ENCODE measurements around the gene CYB561. TPM values are rescaled to one million over a fixed set of nuclear protein-coding genes. Genes with fewer than 3 reads are reported as not detected.

CYB561 gene
- total RNA-seq, 2 experiments from 2014 or later: 29.1 to 32.0 TPM

- DNase-seq (no peak), ATAC-seq (ENCODE audit: low read depth) (no peak)
- no peaks in the 10 kb centered on the region for H3K36me3 Mint-ChIP-seq
- POLR2A ChIA-PET: interaction anchor here (0.6 kb wide), 1 partner anchor 49 kb away, joined by 3 read pairs; no protein-coding TSS in a partner anchor
- no peak overlapping the region for H3K27ac Mint-ChIP-seq
- H3K4me1 Mint-ChIP-seq: no peaks in the 10 kb centered on the region
- no peaks in the 10 kb centered on the region for H3K9me3 Mint-ChIP-seq
- peaks cover 4% of the 10 kb centered on the region for H3K27me3 Mint-ChIP-seq
- H3K4me3 Mint-ChIP-seq: no peak overlapping the region
Measured at GRCh38 chr17:63483655-63484575, 37.8 kb upstream of the CYB561 start.

- H3K9me3 Mint-ChIP-seq: no peaks in the 10 kb centered on the region
- no peaks in the 10 kb centered on the region for H3K36me3 Mint-ChIP-seq
- peaks cover 10% of the 10 kb centered on the region for H3K27me3 Mint-ChIP-seq
- no peaks in the 10 kb centered on the region for H3K4me1 Mint-ChIP-seq
- ATAC-seq (ENCODE audit: low read depth) (no peak), DNase-seq (no peak)
- H3K4me3 Mint-ChIP-seq: no peak overlapping the region
- POLR2A ChIA-PET: interaction anchor here (0.6 kb wide), 1 partner anchor 48 kb away, joined by 3 read pairs; no protein-coding TSS in a partner anchor
- no peak overlapping the region for H3K27ac Mint-ChIP-seq
Measured at GRCh38 chr17:63483038-63483437, 36.9 kb upstream of the CYB561 start.

- POLR2A ChIA-PET: no interaction called here
- peaks cover 15% of the 10 kb centered on the region for H3K27me3 Mint-ChIP-seq
- ATAC-seq (ENCODE audit: low read depth) (no peak), DNase-seq (no peak)
- H3K36me3 Mint-ChIP-seq: no peaks in the 10 kb centered on the region
- no peaks in the 10 kb centered on the region for H3K9me3 Mint-ChIP-seq
- H3K27ac Mint-ChIP-seq: no peak overlapping the region
- H3K4me3 Mint-ChIP-seq: no peak overlapping the region
- H3K4me1 Mint-ChIP-seq: peaks cover 2% of the 10 kb centered on the region
Measured at GRCh38 chr17:63482509-63482908, 36.4 kb upstream of the CYB561 start.

- no peak overlapping the region for H3K4me3 Mint-ChIP-seq
- H3K27me3 Mint-ChIP-seq: peaks cover 16% of the 10 kb centered on the region
- POLR2A ChIA-PET: no interaction called here
- DNase-seq: no peak
- H3K27ac Mint-ChIP-seq: no peak overlapping the region
- ATAC-seq (ENCODE audit: low read depth): no peak
- H3K4me1 Mint-ChIP-seq: peaks cover 2% of the 10 kb centered on the region
- H3K9me3 Mint-ChIP-seq: no peaks in the 10 kb centered on the region
- no peaks in the 10 kb centered on the region for H3K36me3 Mint-ChIP-seq
Measured at GRCh38 chr17:63481488-63481870, 35.4 kb upstream of the CYB561 start.

GRCh38 chr17:63480826-63481487 lies 34.9 kb upstream of the CYB561 start:
- DNase-seq: no peak
- Mint-ChIP-seq H3K27me3 (peaks cover 20% of the 10 kb centered on the region), H3K36me3 (no peaks in the 10 kb centered on the region), H3K9me3 (no peaks in the 10 kb centered on the region), H3K27ac (no peak overlapping the region), H3K4me3 (no peak overlapping the region), H3K4me1 (peaks cover 2% of the 10 kb centered on the region)
- POLR2A ChIA-PET: no interaction called here
- no peak for ATAC-seq (ENCODE audit: low read depth)

- Mint-ChIP-seq H3K4me1 (peaks cover 2% of the 10 kb centered on the region), H3K9me3 (no peaks in the 10 kb centered on the region), H3K27ac (no peak overlapping the region), H3K36me3 (no peaks in the 10 kb centered on the region), H3K27me3 (peaks cover 26% of the 10 kb centered on the region), H3K4me3 (no peak overlapping the region)
- ATAC-seq (ENCODE audit: low read depth) (no peak), DNase-seq (no peak)
- POLR2A ChIA-PET: no interaction called here
Measured at GRCh38 chr17:63480192-63480784, 34.2 kb upstream of the CYB561 start.

GRCh38 chr17:63479495-63480184 lies 33.5 kb upstream of the CYB561 start:
- ATAC-seq (ENCODE audit: low read depth) (no peak), DNase-seq (no peak)
- Mint-ChIP-seq H3K9me3 (no peaks in the 10 kb centered on the region), H3K4me3 (no peak overlapping the region), H3K27me3 (peaks cover 33% of the 10 kb centered on the region), H3K27ac (no peak overlapping the region), H3K4me1 (peaks cover 2% of the 10 kb centered on the region), H3K36me3 (no peaks in the 10 kb centered on the region)
- POLR2A ChIA-PET: interaction anchor here (0.6 to 1.4 kb wide), 4 partner anchors 39 to 56 kb away, joined by 3 to 6 read pairs (median 5); no protein-coding TSS in a partner anchor

GRCh38 chr17:63478814-63479494 lies 32.8 kb upstream of the CYB561 start:
- Mint-ChIP-seq H3K9me3 (no peaks in the 10 kb centered on the region), H3K36me3 (no peaks in the 10 kb centered on the region), H3K4me1 (peaks cover 6% of the 10 kb centered on the region), H3K4me3 (no peak overlapping the region), H3K27ac (no peak overlapping the region), H3K27me3 (peaks cover 40% of the 10 kb centered on the region)
- DNase-seq (peak; percentile 80), ATAC-seq (ENCODE audit: low read depth) (peak; percentile 81)
- POLR2A ChIA-PET: interaction anchor here (0.6 to 1.4 kb wide), 6 partner anchors 24 to 55 kb away, joined by 3 to 6 read pairs (median 5); no protein-coding TSS in a partner anchor

- Mint-ChIP-seq H3K4me3 (peak overlapping the region; percentile 75), H3K9me3 (no peaks in the 10 kb centered on the region), H3K27ac (no peak overlapping the region), H3K36me3 (no peaks in the 10 kb centered on the region), H3K27me3 (peaks cover 48% of the 10 kb centered on the region), H3K4me1 (peaks cover 6% of the 10 kb centered on the region)
- ATAC-seq (ENCODE audit: low read depth) (no peak), DNase-seq (no peak)
- POLR2A ChIA-PET: interaction anchor here (1.2 to 1.5 kb wide), 4 partner anchors 38 to 52 kb away, joined by 3 to 6 read pairs (median 6); no protein-coding TSS in a partner anchor
Measured at GRCh38 chr17:63477480-63478440, 31.7 kb upstream of the CYB561 start.

- Mint-ChIP-seq H3K4me3 (peak within 1 kb of the TSS; percentile 75), H3K4me1 (peaks cover 6% of the 10 kb centered on the region), H3K27me3 (peaks cover 54% of the 10 kb centered on the region), H3K9me3 (no peaks in the 10 kb centered on the region), H3K27ac (no peak within 1 kb of the TSS), H3K36me3 (no peaks in the 10 kb centered on the region)
- POLR2A ChIA-PET: interaction anchor here (1.5 kb wide), 1 partner anchor 44 kb away, joined by 3 read pairs; no protein-coding TSS in a partner anchor
- DNase-seq (peak; percentile 54), ATAC-seq (ENCODE audit: low read depth) (peak; percentile 62)
Measured at GRCh38 chr17:63476854-63477479, 30.9 kb upstream of the CYB561 start, which contains the start of gene ACE. Gene ACE (plus strand): TSS chr17:63477061. CDS start chr17:63477095, 34 bp downstream.

- Mint-ChIP-seq H3K4me3 (peak overlapping the region; percentile 44), H3K9me3 (no peaks in the 10 kb centered on the region), H3K27me3 (peaks cover 54% of the 10 kb centered on the region), H3K27ac (no peak overlapping the region), H3K36me3 (no peaks in the 10 kb centered on the region), H3K4me1 (peaks cover 6% of the 10 kb centered on the region)
- DNase-seq (peak; percentile 45), ATAC-seq (ENCODE audit: low read depth) (no peak)
- POLR2A ChIA-PET: no interaction called here
Measured at GRCh38 chr17:63476459-63476853, 30.4 kb upstream of the CYB561 start.
